OCI-LY3 (cell line): ENCODE results near the gene FNIP2.

Source experiments
- H2AFZ ChIP-seq: fragments of 200-600, 300-600 bp; shearing (Covaris generic); 2 replicates; pipeline ENCODE4 v1.6.0; 2014; ENCODE audit warnings: antibody characterized with exemption, low read depth, low read length
- H3K27ac ChIP-seq: fragments of 200-600, 300-600 bp; sonication (generic); 2 replicates; pipeline ENCODE4 v1.5.1; 2014; ENCODE audit warnings: mild to moderate bottlenecking, low read length, moderate library complexity, mixed read lengths
- H3K27me3 ChIP-seq: fragments of 200-600, 300-600 bp; sonication (generic); 2 replicates; pipeline ENCODE4 v1.6.1; 2014; ENCODE audit warnings: low read depth, low read length, mixed read lengths
- H3K36me3 ChIP-seq: fragments of 200-600, 300-600 bp; sonication (generic); replicated peaks from 2 replicates; pipeline ENCODE3; 2014; ENCODE audit warnings: low read depth, low read length, mixed read lengths
- H3K4me1 ChIP-seq: fragments of 300-600, 200-600 bp; sonication (generic); 2 replicates; pipeline ENCODE4 v1.6.1; 2014; ENCODE audit warnings: low read length, mixed read lengths
- H3K4me2 ChIP-seq: fragments of 200-600, 300-600 bp; sonication (generic); 2 replicates; pipeline ENCODE4 v1.6.1; 2014; ENCODE audit warnings: low read length, mixed read lengths
- H3K4me3 ChIP-seq: fragments of 300-600, 200-600 bp; sonication (generic); 2 replicates; pipeline ENCODE4 v1.5.1; 2014; ENCODE audit warnings: antibody characterized with exemption, mild to moderate bottlenecking, low read length, moderate library complexity
- H3K79me2 ChIP-seq: fragments of 300-600, 200-600 bp; shearing (Covaris generic); 2 replicates; pipeline ENCODE4 v1.6.1; 2014; ENCODE audit warnings: mild to moderate bottlenecking, low read length, mixed read lengths
- H3K9ac ChIP-seq: fragments of 300-600, 200-600 bp; shearing (Covaris generic); 2 replicates; pipeline ENCODE4 v1.6.0; 2014; ENCODE audit warnings: mild to moderate bottlenecking, low read length, moderate library complexity
- H3K9me3 ChIP-seq: fragments of 200-600, 300-600 bp; shearing (Covaris generic); 2 replicates; pipeline ENCODE4 v1.6.1; 2014; ENCODE audit warnings: low read length, mixed read lengths; ENCODE audit not compliant: insufficient read depth
- H4K20me1 ChIP-seq: fragments of 200-600, 300-600 bp; sonication (generic); 2 replicates; pipeline ENCODE4 v1.6.1; 2016; ENCODE audit warnings: low read length, mixed read lengths; ENCODE audit not compliant: insufficient read depth
- EZH2phosphoT487 ChIP-seq: fragments of 200-600 bp; shearing (Covaris generic); IDR thresholded peaks from 2 replicates; pipeline ENCODE4 v1.6.1; 2018; ENCODE audit warnings: antibody characterized with exemption, mixed run types, low read depth
- TF ChIP-seq, protein P1 (sequence below): fragments of 200-600, 300-600 bp; sonication (generic); IDR thresholded peaks from 2 replicates; pipeline ENCODE4 v1.5.1; 2014; ENCODE audit warnings: antibody characterized with exemption, low read length, low read depth

FNIP2 gene

DNA sequence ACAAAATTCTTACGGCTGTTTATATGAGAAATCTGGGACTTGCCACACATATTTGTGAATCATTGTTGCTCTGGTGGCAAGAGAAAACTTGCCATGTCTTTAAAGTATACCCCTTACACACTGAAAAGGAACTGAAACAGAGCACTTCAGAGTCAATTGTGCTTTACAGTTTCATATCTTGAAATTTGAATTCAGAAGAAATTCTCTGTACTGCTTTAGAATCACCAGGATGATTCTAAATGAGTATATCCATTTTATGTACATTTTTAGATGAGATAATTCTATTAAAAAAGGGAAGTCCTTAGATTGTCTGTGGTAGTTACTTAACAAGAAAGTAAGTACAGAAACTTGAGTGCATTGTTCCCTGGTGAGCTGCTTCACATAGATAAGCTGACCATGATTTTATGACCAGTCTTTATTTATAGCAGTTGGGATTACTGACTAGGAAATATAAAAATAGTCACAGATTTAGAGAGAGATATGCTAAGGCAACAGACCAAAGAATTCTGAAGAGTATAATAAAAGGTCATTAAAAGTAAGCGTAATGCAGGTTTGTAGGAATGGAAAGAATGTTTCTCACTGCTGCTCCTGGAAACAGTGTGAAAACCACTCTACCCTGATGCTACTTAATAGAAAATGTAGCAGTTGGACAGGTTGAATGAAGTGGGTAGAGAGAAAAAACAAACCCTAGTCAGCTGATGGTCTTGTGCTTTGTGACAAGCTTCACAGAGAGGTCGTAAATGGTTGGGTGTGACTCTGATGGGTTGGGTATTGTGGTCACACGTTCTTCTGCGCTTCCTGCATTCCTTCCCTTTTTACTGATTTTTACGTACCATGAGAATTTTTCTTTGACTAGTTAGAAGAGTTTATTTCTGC is 41.0 kb downstream of the FNIP2 start:
- Histone ChIP-seq H3K4me1 (peaks cover 30% of the 10 kb centered on the region), H3K27me3 (peaks cover 95% of the 10 kb centered on the region), H3K9me3 (no peaks in the 10 kb centered on the region), H3K36me3 (no peaks in the 10 kb centered on the region), H2AFZ (no peak overlapping the region), H3K27ac (no peak overlapping the region), H3K79me2 (no peaks in the 10 kb centered on the region), H3K9ac (no peak overlapping the region), H4K20me1 (peaks cover 58% of the 10 kb centered on the region), H3K4me3 (no peak overlapping the region), H3K4me2 (peak overlapping the region; percentile 4; the same call in 1 of the 2 replicates)
- TF ChIP-seq, protein P1, sequence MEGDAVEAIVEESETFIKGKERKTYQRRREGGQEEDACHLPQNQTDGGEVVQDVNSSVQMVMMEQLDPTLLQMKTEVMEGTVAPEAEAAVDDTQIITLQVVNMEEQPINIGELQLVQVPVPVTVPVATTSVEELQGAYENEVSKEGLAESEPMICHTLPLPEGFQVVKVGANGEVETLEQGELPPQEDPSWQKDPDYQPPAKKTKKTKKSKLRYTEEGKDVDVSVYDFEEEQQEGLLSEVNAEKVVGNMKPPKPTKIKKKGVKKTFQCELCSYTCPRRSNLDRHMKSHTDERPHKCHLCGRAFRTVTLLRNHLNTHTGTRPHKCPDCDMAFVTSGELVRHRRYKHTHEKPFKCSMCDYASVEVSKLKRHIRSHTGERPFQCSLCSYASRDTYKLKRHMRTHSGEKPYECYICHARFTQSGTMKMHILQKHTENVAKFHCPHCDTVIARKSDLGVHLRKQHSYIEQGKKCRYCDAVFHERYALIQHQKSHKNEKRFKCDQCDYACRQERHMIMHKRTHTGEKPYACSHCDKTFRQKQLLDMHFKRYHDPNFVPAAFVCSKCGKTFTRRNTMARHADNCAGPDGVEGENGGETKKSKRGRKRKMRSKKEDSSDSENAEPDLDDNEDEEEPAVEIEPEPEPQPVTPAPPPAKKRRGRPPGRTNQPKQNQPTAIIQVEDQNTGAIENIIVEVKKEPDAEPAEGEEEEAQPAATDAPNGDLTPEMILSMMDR: no peak
- TF ChIP-seq EZH2phosphoT487: peak; percentile 90

DNA sequence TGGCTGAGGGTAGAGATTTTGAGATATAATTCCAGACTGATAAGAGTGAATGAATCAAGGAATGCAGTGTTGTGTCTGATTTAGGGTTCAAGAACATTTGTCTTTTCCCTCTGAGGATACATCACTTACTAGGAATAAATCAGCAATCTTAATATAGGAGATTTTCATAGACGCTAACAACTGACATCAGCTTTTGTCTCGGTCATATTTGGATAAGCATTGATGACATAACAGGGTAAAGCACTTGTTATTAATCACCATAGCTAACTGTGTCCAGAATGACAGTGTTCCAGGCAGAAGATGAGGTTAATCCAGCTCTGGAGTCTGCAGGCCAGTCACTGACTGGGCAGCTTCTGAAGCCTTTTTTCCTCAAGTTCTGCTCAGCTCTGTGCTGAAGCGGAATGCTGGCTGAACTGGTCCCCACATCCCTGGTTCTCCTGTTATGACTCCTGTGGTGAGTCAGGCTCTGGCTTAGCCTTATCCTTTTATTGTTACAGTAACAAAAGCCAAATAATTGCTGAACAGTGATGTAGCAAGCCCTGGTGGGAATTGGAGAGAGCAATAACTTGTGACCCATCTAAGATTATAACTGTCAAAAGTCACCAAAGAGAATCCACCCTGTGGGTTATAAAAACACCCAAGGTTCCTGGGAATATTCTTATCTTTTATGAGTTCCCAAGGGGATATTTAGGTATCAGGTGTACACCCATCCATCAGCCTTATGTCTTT is 41.8 kb downstream of the FNIP2 start:
- Histone ChIP-seq H3K9ac (no peak overlapping the region), H3K27me3 (peaks cover 94% of the 10 kb centered on the region), H3K4me2 (peak overlapping the region; percentile 4; the same call in 1 of the 2 replicates), H3K36me3 (no peaks in the 10 kb centered on the region), H3K4me3 (no peak overlapping the region), H3K9me3 (no peaks in the 10 kb centered on the region), H4K20me1 (peaks cover 53% of the 10 kb centered on the region), H3K4me1 (peaks cover 30% of the 10 kb centered on the region), H2AFZ (no peak overlapping the region), H3K27ac (no peak overlapping the region), H3K79me2 (no peaks in the 10 kb centered on the region)
- TF ChIP-seq, protein P1: no peak
- TF ChIP-seq EZH2phosphoT487: 0 out of 2 replicates have a peak, but pooled peaks have one; percentile 40

DNA sequence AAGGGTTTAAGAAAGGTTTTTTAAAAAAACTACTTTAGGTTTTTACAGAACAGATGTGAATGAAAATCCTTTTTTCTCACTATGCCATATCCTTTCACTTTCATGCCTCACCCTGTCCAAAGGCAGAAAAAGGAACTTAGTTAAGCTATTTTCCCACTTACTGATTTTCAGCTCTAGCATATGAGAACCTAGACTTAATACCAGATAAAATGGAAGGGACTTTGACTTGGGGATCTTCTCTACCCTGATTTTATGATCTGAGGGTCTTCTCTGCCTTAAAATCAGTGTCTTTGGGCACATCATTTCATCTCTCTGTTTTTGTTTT is 42.4 kb downstream of the FNIP2 start:
- peaks cover 48% of the 10 kb centered on the region for H4K20me1 ChIP-seq
- no peaks in the 10 kb centered on the region for H3K79me2 ChIP-seq
- TF ChIP-seq EZH2phosphoT487: no peak
- TF ChIP-seq, protein P1: no peak
- H2AFZ ChIP-seq: no peak overlapping the region
- H3K36me3 ChIP-seq: no peaks in the 10 kb centered on the region
- H3K27ac ChIP-seq: no peak overlapping the region
- H3K4me1 ChIP-seq: peaks cover 30% of the 10 kb centered on the region
- peaks cover 92% of the 10 kb centered on the region for H3K27me3 ChIP-seq
- H3K4me3 ChIP-seq: no peak overlapping the region
- H3K9ac ChIP-seq: no peak overlapping the region
- H3K9me3 ChIP-seq: no peaks in the 10 kb centered on the region
- H3K4me2 ChIP-seq: no peak overlapping the region

DNA sequence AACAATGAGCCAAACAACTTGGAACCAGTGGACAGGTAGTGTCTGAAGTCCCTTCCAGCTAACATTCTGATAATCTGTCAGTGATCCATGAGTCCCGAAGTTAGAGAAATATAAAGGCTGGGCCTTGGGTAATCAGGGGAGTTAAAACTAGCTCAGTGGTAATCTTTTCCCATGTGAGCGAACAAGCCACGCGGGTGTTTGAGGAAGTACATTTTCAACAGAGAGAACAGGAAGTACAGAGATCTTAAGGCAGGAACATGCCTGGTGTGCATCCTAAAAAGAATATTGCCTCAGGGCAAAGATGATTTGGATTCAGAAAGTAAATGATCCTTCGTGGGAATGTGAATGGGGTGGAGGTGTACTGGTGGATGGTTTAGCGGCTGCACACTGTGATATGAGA is 42.9 kb downstream of the FNIP2 start:
- Histone ChIP-seq H3K27ac (no peak overlapping the region), H3K4me1 (peaks cover 30% of the 10 kb centered on the region), H3K4me3 (peak overlapping the region; percentile 24), H3K9me3 (no peaks in the 10 kb centered on the region), H3K79me2 (no peaks in the 10 kb centered on the region), H4K20me1 (peaks cover 42% of the 10 kb centered on the region), H2AFZ (no peak overlapping the region), H3K4me2 (peak overlapping the region; percentile 54), H3K36me3 (no peaks in the 10 kb centered on the region), H3K9ac (no peak overlapping the region), H3K27me3 (peaks cover 91% of the 10 kb centered on the region)
- TF ChIP-seq EZH2phosphoT487: no peak
- TF ChIP-seq, protein P1: no peak
